SK-N-SH (cell line): Measurements from ENCODE around the gene PTPRG.

Source experiments
- CTCF ChIP-seq: fragments of 200-600 bp; sonication (generic); IDR thresholded peaks from 2 replicates; pipeline ENCODE4 v1.6.1; 2017; ENCODE audit warnings: antibody characterized with exemption, mild to moderate bottlenecking, moderate library complexity
- ELF1 ChIP-seq: IDR thresholded peaks from 2 replicates; pipeline ENCODE4 v1.4.0; 2012
- EZH2phosphoT487 ChIP-seq: fragments of 200-600 bp; sonication (generic); IDR thresholded peaks from 2 replicates; pipeline ENCODE4 v1.6.1; 2017; ENCODE audit warnings: low read depth, mixed run types, mild to moderate bottlenecking, antibody characterized with exemption, moderate library complexity, borderline replicate concordance
- MEF2A ChIP-seq: IDR thresholded peaks from 2 replicates; pipeline ENCODE4 v1.4.0; 2012; ENCODE audit warnings: low read depth, borderline replicate concordance
- NFIC ChIP-seq: IDR thresholded peaks from 2 replicates; pipeline ENCODE4 v1.4.0; 2012; ENCODE audit warnings: borderline replicate concordance
- POLR2AphosphoS5 ChIP-seq: IDR thresholded peaks from 2 replicates; pipeline ENCODE4 v1.6.1; 2012; ENCODE audit warnings: low read depth, low read length
- RAD21 ChIP-seq: IDR thresholded peaks from 2 replicates; pipeline ENCODE4 v1.6.1; 2012; ENCODE audit warnings: mild to moderate bottlenecking, low read length
- RFX5 ChIP-seq: IDR thresholded peaks from 2 replicates; pipeline ENCODE4 v1.6.1; 2012; ENCODE audit warnings: mild to moderate bottlenecking, improper control_type of control experiment, low read length
- RXRA ChIP-seq: IDR thresholded peaks from 2 replicates; pipeline ENCODE4 v1.4.0; 2012; ENCODE audit warnings: low read depth, mild to moderate bottlenecking, borderline replicate concordance
- SMC3 ChIP-seq: IDR thresholded peaks from 2 replicates; pipeline ENCODE4 v1.6.1; 2012; ENCODE audit warnings: low read depth, low read length, improper control_type of control experiment
- TAF1 ChIP-seq: IDR thresholded peaks from 2 replicates; pipeline ENCODE4 v1.6.1; 2012; ENCODE audit warnings: low read depth, mild to moderate bottlenecking, low read length, moderate library complexity, borderline replicate concordance
- USF1 ChIP-seq: IDR thresholded peaks from 2 replicates; pipeline ENCODE4 v1.4.0; 2012; ENCODE audit warnings: low read depth, borderline replicate concordance
- USF2 ChIP-seq: fragments of 150-350 bp; IDR thresholded peaks from 2 replicates; pipeline ENCODE4 v1.6.1; 2017; ENCODE audit warnings: antibody characterized with exemption, low read length, low read depth, borderline replicate concordance

DNA sequence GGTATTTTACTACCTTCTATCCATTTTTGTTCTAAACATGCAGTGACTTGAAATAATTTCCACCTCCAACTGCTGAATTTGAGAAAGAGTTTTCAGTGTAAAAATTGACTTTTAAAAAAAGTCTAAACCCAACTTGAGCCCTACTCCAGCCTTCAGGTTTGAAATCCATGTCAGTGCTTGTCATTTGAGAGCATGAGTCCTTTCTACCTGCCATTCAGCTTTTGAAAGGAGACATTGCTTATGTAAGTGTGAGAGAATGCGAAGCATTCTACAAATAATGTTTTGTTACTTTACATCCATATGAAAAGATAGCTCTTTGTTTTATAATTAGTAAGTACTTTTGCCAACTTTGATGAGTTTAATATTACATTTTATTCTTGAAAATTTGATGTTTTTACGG lies 329.2 kb downstream of the PTPRG start:
- no peak for TF ChIP-seq CTCF
- TF ChIP-seq ELF1 = no peak
- no peak for TF ChIP-seq RFX5
- no peak for TF ChIP-seq USF2
- no peak for TF ChIP-seq POLR2AphosphoS5
- no peak for TF ChIP-seq EZH2phosphoT487
- TF ChIP-seq SMC3 = no peak
- TF ChIP-seq NFIC = no peak
- TF ChIP-seq RXRA = no peak
- TF ChIP-seq TAF1 = no peak
- no peak for TF ChIP-seq RAD21
- TF ChIP-seq USF1 = no peak
- TF ChIP-seq MEF2A = no peak
